ENCODE results near the gene KXD1. TPM values are rescaled to one million over a fixed set of nuclear protein-coding genes. Genes with fewer than 3 reads are reported as not detected.

Gene KXD1
- total and polyA plus RNA-seq, 10 of the 15 experiments (the other 5 are each of a cell fraction or from before 2014, with no cell fraction given) = 27.5 to 209 (median 129) TPM

- TF ChIP-seq RELB (IDR thresholded peaks at IDR 0.05; ENCODE audit: low read depth) (no peak), MTA2 (IDR thresholded peaks at IDR 0.05; ENCODE audit: low read depth) (no peak), WRNIP1 (IDR thresholded peaks at IDR 0.05; ENCODE audit: borderline replicate concordance, low read depth, low read length) (no peak), HDAC2 (IDR thresholded peaks at IDR 0.05) (no peak), SREBF2 (IDR thresholded peaks at IDR 0.05; ENCODE audit: low read length) (no peak)
Observed at GRCh38 chr19:18613589-18614234, 56.0 kb downstream of the KXD1 start (continued).

GRCh38 chr19:18616023-18616422 lies 58.4 kb downstream of the KXD1 start:
- Histone ChIP-seq H3K36me3 (ENCODE audit: control insufficient read depth in 2 of 2, insufficient read depth in 2 of 2, low read length in 1 of 2) (no peaks in the 10 kb centered on the region), H3K4me3 (no peak overlapping the region), H3K4me1 (ENCODE audit: control insufficient read depth, insufficient read depth, low read length) (no peaks in the 10 kb centered on the region), H4K20me1 (ENCODE audit: control insufficient read depth, insufficient read depth) (peaks cover 2% of the 10 kb centered on the region; the same call in 1 of the 2 replicates), H3K27me3 (replicated peaks in 1 of 2; ENCODE audit: control insufficient read depth in 2 of 2, insufficient read depth in 2 of 2, low read length in 1 of 2) (peaks cover 11% of the 10 kb centered on the region in 2 experiments), H3K79me2 (ENCODE audit: control insufficient read depth, insufficient read depth, low read length) (no peaks in the 10 kb centered on the region), H3K9ac (ENCODE audit: control insufficient read depth, insufficient read depth, low read length) (no peak overlapping the region), H3K4me2 (ENCODE audit: control insufficient read depth, insufficient read depth) (no peak overlapping the region), H3K27ac (ENCODE audit: control insufficient read depth, insufficient read depth) (no peak overlapping the region), H2AFZ (ENCODE audit: control insufficient read depth, low read depth, low read length) (no peak overlapping the region), H3K9me3 (replicated peaks; ENCODE audit: control insufficient read depth, insufficient read depth, low read length) (no peaks in the 10 kb centered on the region)
- intact Hi-C loops (cut with micrococcal nuclease; ENCODE audit: unreplicated experiment) (no loop called here), in situ Hi-C loops (cut with MboI) (no loop called here)
- ChIA-PET RAD21 (ENCODE audit: unreplicated experiment) (no interaction called here), SMC1A (ENCODE audit: uncharacterized antibody, unreplicated experiment) (interaction anchor here (0.6 kb wide), 1 partner anchor 244 kb away, joined by 3 read pairs; no protein-coding TSS in a partner anchor), CTCF (interaction anchor here (0.7 kb wide), 1 partner anchor 14 kb away, joined by 4 read pairs; no protein-coding TSS in a partner anchor), POLR2A (no interaction called here)
- 33% methylated on average over 3 of the region's 3 CpGs for WGBS (ENCODE audit: insufficient coverage, insufficient replicate concordance, low lambda C conversion rate, missing lambda C conversion rate)
- FAIRE-seq (no peak), DNase-seq (ENCODE audit: low read depth, low spot score) (no peak), ATAC-seq (no peak)
- BruUV-seq (replicated peaks) = no TSS peak
- TF ChIP-seq RELB (IDR thresholded peaks at IDR 0.05; ENCODE audit: low read depth) (no peak), NR2C1 (IDR thresholded peaks at IDR 0.05) (no peak), SIN3A (IDR thresholded peaks at IDR 0.05; ENCODE audit: low read depth, low read length) (no peak), ZSCAN29 (IDR thresholded peaks at IDR 0.05) (no peak), ETV6 (conservative IDR thresholded peaks at IDR 0.05 in 1 of 2, IDR thresholded peaks at IDR 0.05 in 1 of 2; ENCODE audit: borderline replicate concordance in 1 of 2, low read depth in 1 of 2) (no peak), JUNB (IDR thresholded peaks at IDR 0.05) (no peak), RB1 (IDR thresholded peaks at IDR 0.05; ENCODE audit: borderline replicate concordance) (no peak), SIX5 (IDR thresholded peaks at IDR 0.05; ENCODE audit: low read depth, low read length, severe bottlenecking) (no peak), TCF3 (IDR thresholded peaks at IDR 0.05; ENCODE audit: borderline replicate concordance, insufficient read depth, low read depth, low read length) (no peak), IKZF1 (conservative IDR thresholded peaks at IDR 0.05) (no peak), CBFB (IDR thresholded peaks at IDR 0.05; ENCODE audit: low read depth) (no peak), MEF2B (IDR thresholded peaks at IDR 0.05; ENCODE audit: partially characterized antibody, poor library complexity, severe bottlenecking) (no peak)
- TF ChIP-seq, protein P1, sequence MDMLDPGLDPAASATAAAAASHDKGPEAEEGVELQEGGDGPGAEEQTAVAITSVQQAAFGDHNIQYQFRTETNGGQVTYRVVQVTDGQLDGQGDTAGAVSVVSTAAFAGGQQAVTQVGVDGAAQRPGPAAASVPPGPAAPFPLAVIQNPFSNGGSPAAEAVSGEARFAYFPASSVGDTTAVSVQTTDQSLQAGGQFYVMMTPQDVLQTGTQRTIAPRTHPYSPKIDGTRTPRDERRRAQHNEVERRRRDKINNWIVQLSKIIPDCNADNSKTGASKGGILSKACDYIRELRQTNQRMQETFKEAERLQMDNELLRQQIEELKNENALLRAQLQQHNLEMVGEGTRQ (IDR thresholded peaks at IDR 0.05; ENCODE audit: borderline replicate concordance, low read depth, low read length) = no peak
- TF ChIP-seq, protein P2, sequence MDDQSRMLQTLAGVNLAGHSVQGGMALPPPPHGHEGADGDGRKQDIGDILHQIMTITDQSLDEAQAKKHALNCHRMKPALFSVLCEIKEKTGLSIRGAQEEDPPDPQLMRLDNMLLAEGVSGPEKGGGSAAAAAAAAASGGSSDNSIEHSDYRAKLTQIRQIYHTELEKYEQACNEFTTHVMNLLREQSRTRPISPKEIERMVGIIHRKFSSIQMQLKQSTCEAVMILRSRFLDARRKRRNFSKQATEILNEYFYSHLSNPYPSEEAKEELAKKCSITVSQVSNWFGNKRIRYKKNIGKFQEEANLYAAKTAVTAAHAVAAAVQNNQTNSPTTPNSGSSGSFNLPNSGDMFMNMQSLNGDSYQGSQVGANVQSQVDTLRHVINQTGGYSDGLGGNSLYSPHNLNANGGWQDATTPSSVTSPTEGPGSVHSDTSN (IDR thresholded peaks at IDR 0.05; ENCODE audit: insufficient replicate concordance, low read depth, low read length) = no peak
